ENCODE measurements around the gene SULF2. TPM values are rescaled to one million over a fixed set of nuclear protein-coding genes. Genes with fewer than 3 reads are reported as not detected.

Gene SULF2
- total RNA-seq, 2 donors from 2014 or later: 9.1 to 34.3 TPM

GRCh38 chr20:47642624-47643023 is 142.7 kb downstream of the SULF2 start:
- Histone ChIP-seq H3K4me3 (no peak overlapping the region), H3K36me3 (replicated peaks in 1 of 2; ENCODE audit: insufficient read depth in 1 of 2, low read depth in 2 of 2) (peaks cover 0 to 14% of the 10 kb centered on the region in 2 donors)
- 85 to 86% methylated on average over 4 of the region's 4 CpGs for WGBS, 2 donors

GRCh38 chr20:47642118-47642517 is 143.2 kb downstream of the SULF2 start:
- Histone ChIP-seq H3K27me3 (no peaks in the 10 kb centered on the region), H3K4me3 (no peak overlapping the region), H3K27ac (no peak overlapping the region), H3K36me3 (replicated peaks in 1 of 2; ENCODE audit: insufficient read depth in 1 of 2, low read depth in 2 of 2) (peaks cover 0 to 14% of the 10 kb centered on the region in 2 donors), H3K4me1 (no peaks in the 10 kb centered on the region), H3K9me3 (no peaks in the 10 kb centered on the region)
- TF ChIP-seq, protein P1, sequence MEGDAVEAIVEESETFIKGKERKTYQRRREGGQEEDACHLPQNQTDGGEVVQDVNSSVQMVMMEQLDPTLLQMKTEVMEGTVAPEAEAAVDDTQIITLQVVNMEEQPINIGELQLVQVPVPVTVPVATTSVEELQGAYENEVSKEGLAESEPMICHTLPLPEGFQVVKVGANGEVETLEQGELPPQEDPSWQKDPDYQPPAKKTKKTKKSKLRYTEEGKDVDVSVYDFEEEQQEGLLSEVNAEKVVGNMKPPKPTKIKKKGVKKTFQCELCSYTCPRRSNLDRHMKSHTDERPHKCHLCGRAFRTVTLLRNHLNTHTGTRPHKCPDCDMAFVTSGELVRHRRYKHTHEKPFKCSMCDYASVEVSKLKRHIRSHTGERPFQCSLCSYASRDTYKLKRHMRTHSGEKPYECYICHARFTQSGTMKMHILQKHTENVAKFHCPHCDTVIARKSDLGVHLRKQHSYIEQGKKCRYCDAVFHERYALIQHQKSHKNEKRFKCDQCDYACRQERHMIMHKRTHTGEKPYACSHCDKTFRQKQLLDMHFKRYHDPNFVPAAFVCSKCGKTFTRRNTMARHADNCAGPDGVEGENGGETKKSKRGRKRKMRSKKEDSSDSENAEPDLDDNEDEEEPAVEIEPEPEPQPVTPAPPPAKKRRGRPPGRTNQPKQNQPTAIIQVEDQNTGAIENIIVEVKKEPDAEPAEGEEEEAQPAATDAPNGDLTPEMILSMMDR (IDR thresholded peaks at IDR 0.05): no peak
- no peak for TF ChIP-seq POLR2A (IDR thresholded peaks at IDR 0.05)
- intact Hi-C loops (cut with DNase I): no loop called here
- ATAC-seq: no peak
- 92 to 95% methylated on average over 4 of the region's 4 CpGs for WGBS, 2 donors
- no peak for DNase-seq

More at GRCh38 chr20:47642624-47643023, 142.7 kb downstream of the SULF2 start:
- H3K4me1 ChIP-seq: no peaks in the 10 kb centered on the region
- TF ChIP-seq, protein P1 (IDR thresholded peaks at IDR 0.05): no peak
- no peak for TF ChIP-seq POLR2A (IDR thresholded peaks at IDR 0.05)
- ATAC-seq (no peak), DNase-seq (no peak)
- no peak overlapping the region for H3K27ac ChIP-seq
- intact Hi-C loops (cut with DNase I): no loop called here
- H3K27me3 ChIP-seq: no peaks in the 10 kb centered on the region
- no peaks in the 10 kb centered on the region for H3K9me3 ChIP-seq

DNA sequence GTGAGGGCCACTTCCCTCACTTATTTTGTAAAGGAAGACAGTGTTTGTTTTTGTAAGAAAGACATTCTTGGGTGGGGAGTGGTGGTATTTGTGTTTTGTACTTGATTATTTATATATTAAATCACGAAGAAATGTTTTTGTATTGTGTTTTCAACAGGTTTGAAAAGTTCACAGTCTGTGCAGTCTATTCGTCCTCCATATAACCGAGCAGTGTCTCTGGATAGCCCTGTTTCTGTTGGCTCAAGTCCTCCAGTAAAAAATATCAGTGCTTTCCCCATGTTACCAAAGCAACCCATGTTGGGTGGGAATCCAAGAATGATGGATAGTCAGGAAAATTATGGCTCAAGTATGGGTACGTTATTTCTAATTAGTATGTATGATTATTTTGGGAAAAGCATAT is 146.4 kb downstream of the SULF2 start:
- H3K27me3 ChIP-seq: no peaks in the 10 kb centered on the region
- no peak overlapping the region for H3K27ac ChIP-seq
- H3K4me1 ChIP-seq: no peaks in the 10 kb centered on the region
- H3K9me3 ChIP-seq: no peaks in the 10 kb centered on the region
- TF ChIP-seq, protein P1 (IDR thresholded peaks at IDR 0.05): no peak
- TF ChIP-seq POLR2A (IDR thresholded peaks at IDR 0.05): no peak
- ATAC-seq (no peak), DNase-seq (no peak)
- intact Hi-C loops (cut with DNase I): no loop called here
- WGBS, 2 donors: 67 to 73% methylated on average over 4 of the region's 4 CpGs
- no peak overlapping the region for H3K4me3 ChIP-seq
- peaks cover 0 to 21% of the 10 kb centered on the region in 2 donors for H3K36me3 ChIP-seq (replicated peaks in 1 of 2; ENCODE audit: insufficient read depth in 1 of 2, low read depth in 2 of 2)

DNA sequence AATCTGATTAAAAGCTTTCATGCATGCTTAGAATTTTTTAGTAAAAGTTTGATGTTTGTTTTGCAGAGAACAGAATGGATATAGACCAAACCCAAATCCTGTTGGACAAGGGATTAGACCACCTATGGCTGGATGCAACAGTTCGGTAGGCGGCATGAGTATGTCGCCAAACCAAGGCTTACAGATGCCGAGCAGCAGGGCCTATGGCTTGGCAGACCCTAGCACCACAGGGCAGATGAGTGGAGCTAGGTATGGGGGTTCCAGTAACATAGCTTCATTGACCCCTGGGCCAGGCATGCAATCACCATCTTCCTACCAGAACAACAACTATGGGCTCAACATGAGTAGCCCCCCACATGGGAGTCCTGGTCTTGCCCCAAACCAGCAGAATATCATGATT is 150.0 kb downstream of the SULF2 start:
- DNase-seq (no peak), ATAC-seq (no peak)
- intact Hi-C loops (cut with DNase I): no loop called here
- 92 to 98% methylated on average over 4 of the region's 4 CpGs for WGBS, 2 donors
- no peak overlapping the region for H3K27ac ChIP-seq
- H3K27me3 ChIP-seq: no peaks in the 10 kb centered on the region
- TF ChIP-seq POLR2A (IDR thresholded peaks at IDR 0.05): no peak
- TF ChIP-seq, protein P1 (IDR thresholded peaks at IDR 0.05): no peak
- H3K4me3 ChIP-seq: no peak overlapping the region
- H3K36me3 ChIP-seq (replicated peaks in 1 of 2; ENCODE audit: insufficient read depth in 1 of 2, low read depth in 2 of 2): peaks cover 0 to 19% of the 10 kb centered on the region in 2 donors
- no peaks in the 10 kb centered on the region for H3K4me1 ChIP-seq
- no peaks in the 10 kb centered on the region for H3K9me3 ChIP-seq

DNA sequence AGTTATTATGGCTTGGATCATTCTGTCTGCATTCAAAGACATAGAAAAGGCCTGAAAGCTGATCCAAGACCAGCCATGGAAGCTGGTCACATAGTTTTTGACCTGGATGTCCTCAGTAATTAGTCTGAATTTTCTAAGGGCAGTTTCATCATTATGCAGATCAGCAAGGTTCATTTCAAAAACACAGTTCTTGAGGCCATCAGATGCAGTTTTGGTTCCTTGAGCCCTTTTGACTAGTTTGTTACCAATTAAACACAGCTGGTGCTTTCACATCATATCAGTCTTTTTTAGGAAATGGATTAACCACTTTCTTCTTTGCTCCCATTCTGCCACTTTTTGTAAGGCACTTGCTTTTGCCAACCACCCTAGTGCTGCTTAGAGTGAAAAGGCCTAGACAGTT is 154.2 kb downstream of the SULF2 start:
- no peak overlapping the region for H3K4me3 ChIP-seq
- peaks cover 0 to 6% of the 10 kb centered on the region in 2 donors for H3K36me3 ChIP-seq (replicated peaks in 1 of 2; ENCODE audit: insufficient read depth in 1 of 2, low read depth in 2 of 2)
- TF ChIP-seq POLR2A (IDR thresholded peaks at IDR 0.05): no peak

More for the DNA sequence above, 154.2 kb downstream of the SULF2 start:
- no peaks in the 10 kb centered on the region for H3K27me3 ChIP-seq
- H3K27ac ChIP-seq: no peak overlapping the region
- intact Hi-C loops (cut with DNase I): no loop called here
- no peaks in the 10 kb centered on the region for H3K9me3 ChIP-seq
- no peak for DNase-seq
- no peaks in the 10 kb centered on the region for H3K4me1 ChIP-seq
- no peak for ATAC-seq

All from body of pancreas (tissue), 4 donors.